SK-N-SH treated with all-trans-retinoic acid at 6 μM for 48 hours (cell line): Measurements from ENCODE around the gene DEPP1.

Experiments used
- ATAC-seq: fragments of 200-7000 bp; cut with Tn5 transposase; 3 replicates; pipeline ENCODE4 v1.9.1; 2020; ENCODE audit warnings: mild to moderate bottlenecking, moderate library complexity
- ARNTL ChIP-seq: fragments of 450-650 bp; formaldehyde crosslinking; IDR thresholded peaks from 2 replicates; pipeline ENCODE4 v1.5.0; 2020; ENCODE audit warnings: low read depth, mild to moderate bottlenecking, moderate library complexity, borderline replicate concordance
- BACH2 ChIP-seq: fragments of 250-450 bp; sonication (Bioruptor Pico); IDR thresholded peaks from 2 replicates; pipeline ENCODE4 v1.9.0; 2021; ENCODE audit warnings: mild to moderate bottlenecking, borderline replicate concordance
- CSDC2 ChIP-seq: fragments of 250-450 bp; sonication (Bioruptor Pico); IDR thresholded peaks from 2 replicates; pipeline ENCODE4 v1.5.0; 2020; ENCODE audit warnings: mild to moderate bottlenecking, moderate library complexity
- ESRRG ChIP-seq: fragments of 250-450 bp; sonication (Bioruptor Pico); IDR thresholded peaks from 2 replicates; pipeline ENCODE4 v1.6.1; 2021; ENCODE audit warnings: mild to moderate bottlenecking
- GLIS3 ChIP-seq: fragments of 250-450 bp; sonication (Bioruptor Pico); IDR thresholded peaks from 2 replicates; pipeline ENCODE4 v1.5.0; 2020; ENCODE audit warnings: mild to moderate bottlenecking, moderate library complexity
- ISL1 ChIP-seq: fragments of 250-450 bp; sonication (Bioruptor Pico); IDR thresholded peaks from 2 replicates; pipeline ENCODE4 v2.1.2; 2022; ENCODE audit warnings: mild to moderate bottlenecking, moderate library complexity
- PPARA ChIP-seq: fragments of 250-450 bp; sonication (Bioruptor Pico); IDR thresholded peaks from 2 replicates; pipeline ENCODE4 v1.5.0; 2020; ENCODE audit warnings: mild to moderate bottlenecking, borderline replicate concordance
- RARB ChIP-seq: fragments of 250-450 bp; sonication (Bioruptor Pico); IDR thresholded peaks from 2 replicates; pipeline ENCODE4 v1.8.0; 2021; ENCODE audit warnings: mild to moderate bottlenecking, moderate library complexity
- SNAI2 ChIP-seq: fragments of 250-450 bp; sonication (Bioruptor Pico); IDR thresholded peaks from 2 replicates; pipeline ENCODE4 v1.5.0; 2020; ENCODE audit warnings: mild to moderate bottlenecking, moderate library complexity
- TCF4 ChIP-seq: fragments of 250-450 bp; sonication (Bioruptor Pico); IDR thresholded peaks from 2 replicates; pipeline ENCODE4 v1.8.0; 2021; ENCODE audit warnings: mild to moderate bottlenecking, moderate library complexity, borderline replicate concordance
- TOX ChIP-seq: fragments of 250-450 bp; sonication (Bioruptor Pico); IDR thresholded peaks from 2 replicates; pipeline ENCODE4 v1.8.0; 2021; ENCODE audit warnings: mild to moderate bottlenecking, moderate library complexity, borderline replicate concordance
- ZFP3 ChIP-seq: fragments of 250-450 bp; sonication (Bioruptor Pico); IDR thresholded peaks from 2 replicates; pipeline ENCODE4 v1.5.0; 2020; ENCODE audit warnings: mild to moderate bottlenecking, moderate library complexity
- ZFP30 ChIP-seq: fragments of 450-650 bp; formaldehyde crosslinking; IDR thresholded peaks from 2 replicates; pipeline ENCODE4 v1.5.0; 2022; ENCODE audit warnings: mild to moderate bottlenecking, moderate library complexity
- ZNF565 ChIP-seq: fragments of 450-650 bp; formaldehyde crosslinking; conservative IDR thresholded peaks from 2 replicates; pipeline ENCODE4 v1.5.0; 2020; ENCODE audit warnings: low read depth, mild to moderate bottlenecking, moderate library complexity
- ZNF70 ChIP-seq: fragments of 450-650 bp; formaldehyde crosslinking; IDR thresholded peaks from 2 replicates; pipeline ENCODE4 v1.5.0; 2020; ENCODE audit warnings: mild to moderate bottlenecking, moderate library complexity
- TF ChIP-seq, protein P1 (sequence below): fragments of 250-450 bp; sonication (Bioruptor Pico); IDR thresholded peaks from 2 replicates; pipeline ENCODE4 v1.5.1; 2021; ENCODE audit warnings: mild to moderate bottlenecking, moderate library complexity
- TF ChIP-seq, protein P2 (sequence below): fragments of 250-450 bp; sonication (Bioruptor Pico); IDR thresholded peaks from 2 replicates; pipeline ENCODE4 v1.8.0; 2021; ENCODE audit warnings: low read depth, mild to moderate bottlenecking, moderate library complexity, borderline replicate concordance
- TF ChIP-seq, protein P3 (sequence below): fragments of 250-450 bp; sonication (Bioruptor Pico); IDR thresholded peaks from 2 replicates; pipeline ENCODE4 v1.8.0; 2020; ENCODE audit warnings: mild to moderate bottlenecking, moderate library complexity, borderline replicate concordance
- TF ChIP-seq, protein P4 (sequence below): fragments of 250-450 bp; sonication (Bioruptor Pico); IDR thresholded peaks from 2 replicates; pipeline ENCODE4 v1.5.0; 2020; ENCODE audit warnings: mild to moderate bottlenecking, moderate library complexity

DEPP1 gene

DNA sequence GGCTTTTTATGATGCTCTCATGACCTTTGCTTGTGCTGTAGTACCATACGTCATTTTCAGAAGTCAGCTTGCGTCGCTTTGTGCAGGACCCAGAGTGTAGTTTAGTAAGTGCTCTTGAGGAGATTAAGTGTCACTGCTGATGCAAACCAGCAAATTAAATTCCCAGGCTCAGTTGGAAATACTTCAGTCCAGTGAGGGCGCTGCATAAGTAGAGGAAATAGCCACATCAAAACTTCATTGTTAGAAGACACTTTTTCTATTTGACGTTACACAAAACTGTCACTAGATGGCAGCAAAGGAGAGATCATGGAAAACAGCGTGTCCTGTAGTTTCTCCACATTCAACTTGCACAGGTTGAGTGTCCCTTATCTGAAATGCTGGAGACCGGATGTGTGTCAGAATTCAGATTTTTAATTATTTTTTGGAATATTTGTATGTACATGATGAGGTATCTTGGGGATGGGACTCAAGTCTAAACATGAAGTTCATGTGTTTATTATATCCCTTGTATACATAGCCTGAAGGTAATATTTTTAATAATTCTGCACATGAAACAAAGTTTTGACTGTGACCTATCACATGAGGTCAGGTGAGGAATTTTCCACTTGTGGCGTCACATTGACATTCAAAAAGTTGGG, 30.0 kb upstream of the DEPP1 start:
- peak; percentile 34; the same call in 1 of the 2 replicates for TF ChIP-seq ISL1
- TF ChIP-seq TOX (CRISPR knock-in tag): no peak
- TF ChIP-seq ESRRG: no peak
- TF ChIP-seq GLIS3: no peak
- TF ChIP-seq RARB (CRISPR knock-in tag): no peak
- TF ChIP-seq, protein P1, sequence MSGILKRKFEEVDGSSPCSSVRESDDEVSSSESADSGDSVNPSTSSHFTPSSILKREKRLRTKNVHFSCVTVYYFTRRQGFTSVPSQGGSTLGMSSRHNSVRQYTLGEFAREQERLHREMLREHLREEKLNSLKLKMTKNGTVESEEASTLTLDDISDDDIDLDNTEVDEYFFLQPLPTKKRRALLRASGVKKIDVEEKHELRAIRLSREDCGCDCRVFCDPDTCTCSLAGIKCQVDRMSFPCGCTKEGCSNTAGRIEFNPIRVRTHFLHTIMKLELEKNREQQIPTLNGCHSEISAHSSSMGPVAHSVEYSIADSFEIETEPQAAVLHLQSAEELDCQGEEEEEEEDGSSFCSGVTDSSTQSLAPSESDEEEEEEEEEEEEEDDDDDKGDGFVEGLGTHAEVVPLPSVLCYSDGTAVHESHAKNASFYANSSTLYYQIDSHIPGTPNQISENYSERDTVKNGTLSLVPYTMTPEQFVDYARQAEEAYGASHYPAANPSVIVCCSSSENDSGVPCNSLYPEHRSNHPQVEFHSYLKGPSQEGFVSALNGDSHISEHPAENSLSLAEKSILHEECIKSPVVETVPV (CRISPR knock-in tag): no peak
- ATAC-seq: peak; percentile 99

DNA sequence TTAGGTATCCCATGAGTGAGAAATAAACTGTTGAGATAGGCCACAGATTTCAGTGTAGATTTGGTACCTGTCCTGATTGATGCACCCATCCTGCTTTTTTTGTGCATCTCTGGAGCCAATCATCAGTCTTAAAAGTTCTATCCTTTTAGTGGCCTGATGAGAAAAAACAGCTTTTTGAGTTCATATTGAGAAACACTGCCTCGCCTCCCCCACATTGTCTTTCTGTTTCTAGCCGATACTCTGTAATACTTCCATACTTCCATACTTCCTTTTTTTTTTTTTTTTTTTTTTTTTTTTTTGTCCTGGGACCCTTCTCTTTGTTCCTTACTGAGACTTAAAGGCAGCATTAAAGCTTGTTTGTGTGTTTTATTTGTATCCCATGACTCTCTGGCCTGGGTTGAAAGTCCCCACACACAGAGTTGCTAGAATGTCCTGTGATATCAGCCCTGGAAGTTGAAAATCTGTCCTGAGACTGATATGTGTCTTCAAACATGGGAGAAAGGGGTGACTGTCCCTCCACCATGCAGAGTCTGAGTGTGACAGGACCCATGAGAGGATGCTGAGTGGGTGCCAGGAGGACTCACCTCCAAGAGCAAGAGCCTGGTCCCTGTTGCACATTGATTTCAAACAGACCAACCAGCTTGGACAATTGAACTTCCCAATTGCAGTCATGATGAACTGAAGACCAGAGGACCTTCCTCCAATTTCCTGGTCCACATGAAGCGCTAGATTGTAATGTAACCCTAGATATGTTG, 27.8 kb upstream of the DEPP1 start:
- TF ChIP-seq, protein P1 (CRISPR knock-in tag): no peak
- TF ChIP-seq ZNF70 (CRISPR knock-in tag) (no peak), CSDC2 (CRISPR knock-in tag) (no peak), ZFP3 (CRISPR knock-in tag) (no peak), ARNTL (CRISPR knock-in tag) (no peak)

DNA sequence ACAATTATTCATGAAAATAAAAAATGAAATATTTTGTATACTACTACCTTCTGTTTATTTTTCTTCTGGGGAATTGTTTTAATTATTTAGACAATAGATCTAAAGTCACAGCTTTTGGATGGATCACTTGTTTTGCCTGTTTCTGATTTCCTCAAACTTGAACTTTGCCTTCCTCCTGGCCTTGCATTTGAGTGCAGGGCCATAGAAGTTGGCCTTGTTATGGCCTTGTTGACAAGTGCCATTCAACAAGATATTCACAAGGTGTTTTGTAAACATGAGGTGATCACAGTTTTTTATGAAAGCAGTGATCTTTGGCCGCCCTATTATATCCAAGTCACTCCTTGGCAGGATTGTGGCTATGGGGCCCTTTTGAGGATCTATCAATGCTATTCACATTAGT, 26.7 kb upstream of the DEPP1 start:
- no peak for TF ChIP-seq BACH2 (CRISPR knock-in tag)
- no peak for TF ChIP-seq ZFP30 (CRISPR knock-in tag)
- TF ChIP-seq ZFP3 (CRISPR knock-in tag): no peak
- TF ChIP-seq, all 23 proteins: peak for 0
- ATAC-seq: no peak

More for the DNA sequence above, 27.8 kb upstream of the DEPP1 start:
- ATAC-seq: no peak

DNA sequence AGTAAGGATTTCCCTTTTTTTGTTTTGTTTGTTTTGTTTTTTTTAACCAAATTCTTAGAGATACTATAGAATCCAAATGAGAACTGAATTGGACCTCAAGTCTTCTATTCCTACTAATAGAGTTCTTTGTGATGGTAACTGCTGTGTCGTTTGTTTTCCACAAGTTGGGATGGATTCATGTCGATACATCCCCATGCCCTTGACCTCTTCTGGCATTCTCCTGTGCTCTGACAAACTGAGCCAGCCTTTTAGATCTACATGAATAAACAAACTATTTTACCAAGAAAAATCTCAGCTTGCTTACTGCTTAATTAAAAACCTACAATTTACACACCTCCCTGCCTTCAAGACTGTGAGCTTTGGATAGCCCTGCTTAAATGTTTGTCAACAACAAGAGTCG, 26.1 kb upstream of the DEPP1 start:
- TF ChIP-seq ZNF565 (CRISPR knock-in tag) (no peak), GLIS3 (no peak), ZFP30 (CRISPR knock-in tag) (no peak), SNAI2 (CRISPR knock-in tag) (no peak), TCF4 (CRISPR knock-in tag) (no peak), BACH2 (CRISPR knock-in tag) (no peak), ZFP3 (CRISPR knock-in tag) (no peak), CSDC2 (CRISPR knock-in tag) (no peak), PPARA (no peak), ISL1 (no peak)
- TF ChIP-seq, protein P2, sequence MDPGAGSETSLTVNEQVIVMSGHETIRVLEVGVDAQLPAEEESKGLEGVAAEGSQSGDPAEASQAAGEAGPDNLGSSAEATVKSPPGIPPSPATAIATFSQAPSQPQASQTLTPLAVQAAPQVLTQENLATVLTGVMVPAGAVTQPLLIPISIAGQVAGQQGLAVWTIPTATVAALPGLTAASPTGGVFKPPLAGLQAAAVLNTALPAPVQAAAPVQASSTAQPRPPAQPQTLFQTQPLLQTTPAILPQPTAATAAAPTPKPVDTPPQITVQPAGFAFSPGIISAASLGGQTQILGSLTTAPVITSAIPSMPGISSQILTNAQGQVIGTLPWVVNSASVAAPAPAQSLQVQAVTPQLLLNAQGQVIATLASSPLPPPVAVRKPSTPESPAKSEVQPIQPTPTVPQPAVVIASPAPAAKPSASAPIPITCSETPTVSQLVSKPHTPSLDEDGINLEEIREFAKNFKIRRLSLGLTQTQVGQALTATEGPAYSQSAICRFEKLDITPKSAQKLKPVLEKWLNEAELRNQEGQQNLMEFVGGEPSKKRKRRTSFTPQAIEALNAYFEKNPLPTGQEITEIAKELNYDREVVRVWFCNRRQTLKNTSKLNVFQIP (CRISPR knock-in tag): no peak
- TF ChIP-seq, protein P3, sequence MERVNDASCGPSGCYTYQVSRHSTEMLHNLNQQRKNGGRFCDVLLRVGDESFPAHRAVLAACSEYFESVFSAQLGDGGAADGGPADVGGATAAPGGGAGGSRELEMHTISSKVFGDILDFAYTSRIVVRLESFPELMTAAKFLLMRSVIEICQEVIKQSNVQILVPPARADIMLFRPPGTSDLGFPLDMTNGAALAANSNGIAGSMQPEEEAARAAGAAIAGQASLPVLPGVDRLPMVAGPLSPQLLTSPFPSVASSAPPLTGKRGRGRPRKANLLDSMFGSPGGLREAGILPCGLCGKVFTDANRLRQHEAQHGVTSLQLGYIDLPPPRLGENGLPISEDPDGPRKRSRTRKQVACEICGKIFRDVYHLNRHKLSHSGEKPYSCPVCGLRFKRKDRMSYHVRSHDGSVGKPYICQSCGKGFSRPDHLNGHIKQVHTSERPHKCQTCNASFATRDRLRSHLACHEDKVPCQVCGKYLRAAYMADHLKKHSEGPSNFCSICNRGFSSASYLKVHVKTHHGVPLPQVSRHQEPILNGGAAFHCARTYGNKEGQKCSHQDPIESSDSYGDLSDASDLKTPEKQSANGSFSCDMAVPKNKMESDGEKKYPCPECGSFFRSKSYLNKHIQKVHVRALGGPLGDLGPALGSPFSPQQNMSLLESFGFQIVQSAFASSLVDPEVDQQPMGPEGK (CRISPR knock-in tag): no peak
- TF ChIP-seq, protein P4, sequence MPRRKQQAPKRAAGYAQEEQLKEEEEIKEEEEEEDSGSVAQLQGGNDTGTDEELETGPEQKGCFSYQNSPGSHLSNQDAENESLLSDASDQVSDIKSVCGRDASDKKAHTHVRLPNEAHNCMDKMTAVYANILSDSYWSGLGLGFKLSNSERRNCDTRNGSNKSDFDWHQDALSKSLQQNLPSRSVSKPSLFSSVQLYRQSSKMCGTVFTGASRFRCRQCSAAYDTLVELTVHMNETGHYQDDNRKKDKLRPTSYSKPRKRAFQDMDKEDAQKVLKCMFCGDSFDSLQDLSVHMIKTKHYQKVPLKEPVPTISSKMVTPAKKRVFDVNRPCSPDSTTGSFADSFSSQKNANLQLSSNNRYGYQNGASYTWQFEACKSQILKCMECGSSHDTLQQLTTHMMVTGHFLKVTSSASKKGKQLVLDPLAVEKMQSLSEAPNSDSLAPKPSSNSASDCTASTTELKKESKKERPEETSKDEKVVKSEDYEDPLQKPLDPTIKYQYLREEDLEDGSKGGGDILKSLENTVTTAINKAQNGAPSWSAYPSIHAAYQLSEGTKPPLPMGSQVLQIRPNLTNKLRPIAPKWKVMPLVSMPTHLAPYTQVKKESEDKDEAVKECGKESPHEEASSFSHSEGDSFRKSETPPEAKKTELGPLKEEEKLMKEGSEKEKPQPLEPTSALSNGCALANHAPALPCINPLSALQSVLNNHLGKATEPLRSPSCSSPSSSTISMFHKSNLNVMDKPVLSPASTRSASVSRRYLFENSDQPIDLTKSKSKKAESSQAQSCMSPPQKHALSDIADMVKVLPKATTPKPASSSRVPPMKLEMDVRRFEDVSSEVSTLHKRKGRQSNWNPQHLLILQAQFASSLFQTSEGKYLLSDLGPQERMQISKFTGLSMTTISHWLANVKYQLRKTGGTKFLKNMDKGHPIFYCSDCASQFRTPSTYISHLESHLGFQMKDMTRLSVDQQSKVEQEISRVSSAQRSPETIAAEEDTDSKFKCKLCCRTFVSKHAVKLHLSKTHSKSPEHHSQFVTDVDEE: no peak
- ATAC-seq: no peak
